ENCODE measurements around the gene ZNF74.

DNA sequence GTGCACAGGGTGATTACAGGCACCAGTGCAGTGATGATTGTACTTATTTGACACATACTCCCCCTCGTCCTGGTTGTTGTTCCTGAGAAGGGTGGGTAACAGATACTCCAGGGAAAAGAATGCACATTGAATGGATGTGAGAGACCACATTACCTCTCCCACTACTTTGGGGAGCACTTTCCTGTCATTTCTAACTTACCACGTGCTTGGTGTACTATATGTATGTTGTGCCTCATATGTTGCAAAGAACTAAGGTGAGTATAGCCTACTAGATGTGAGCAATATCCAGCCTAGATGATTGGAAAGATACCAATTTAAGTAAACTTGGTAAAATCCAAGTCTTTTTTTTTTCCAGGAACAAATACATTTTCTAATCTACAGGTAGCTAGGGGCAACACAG is 58.0 kb downstream of the ZNF74 start:
- TF ChIP-seq, protein P1, sequence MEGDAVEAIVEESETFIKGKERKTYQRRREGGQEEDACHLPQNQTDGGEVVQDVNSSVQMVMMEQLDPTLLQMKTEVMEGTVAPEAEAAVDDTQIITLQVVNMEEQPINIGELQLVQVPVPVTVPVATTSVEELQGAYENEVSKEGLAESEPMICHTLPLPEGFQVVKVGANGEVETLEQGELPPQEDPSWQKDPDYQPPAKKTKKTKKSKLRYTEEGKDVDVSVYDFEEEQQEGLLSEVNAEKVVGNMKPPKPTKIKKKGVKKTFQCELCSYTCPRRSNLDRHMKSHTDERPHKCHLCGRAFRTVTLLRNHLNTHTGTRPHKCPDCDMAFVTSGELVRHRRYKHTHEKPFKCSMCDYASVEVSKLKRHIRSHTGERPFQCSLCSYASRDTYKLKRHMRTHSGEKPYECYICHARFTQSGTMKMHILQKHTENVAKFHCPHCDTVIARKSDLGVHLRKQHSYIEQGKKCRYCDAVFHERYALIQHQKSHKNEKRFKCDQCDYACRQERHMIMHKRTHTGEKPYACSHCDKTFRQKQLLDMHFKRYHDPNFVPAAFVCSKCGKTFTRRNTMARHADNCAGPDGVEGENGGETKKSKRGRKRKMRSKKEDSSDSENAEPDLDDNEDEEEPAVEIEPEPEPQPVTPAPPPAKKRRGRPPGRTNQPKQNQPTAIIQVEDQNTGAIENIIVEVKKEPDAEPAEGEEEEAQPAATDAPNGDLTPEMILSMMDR (IDR thresholded peaks at IDR 0.05) = no peak
- TF ChIP-seq EZH2 (IDR thresholded peaks at IDR 0.05; ENCODE audit: borderline replicate concordance, insufficient read depth, low read depth, low read length, poor library complexity, severe bottlenecking) = no peak

All from B cell (primary cell).